Testis (tissue), 3 donors: ENCODE measurements around the gene ENKD1. TPM values are rescaled to one million over a fixed set of nuclear protein-coding genes. Genes with fewer than 3 reads are reported as not detected.

Source experiments
- DNase-seq: peaks from one replicate; pipeline ENCODE4 v3.0.0-alpha.2; 2019
- H3K27ac ChIP-seq, 2 donors: fragments of 200-600 bp; sonication (generic); one replicate each; pipeline ENCODE4 v1.5.1; 2019
- H3K27me3 ChIP-seq: fragments of 200-600 bp; sonication (generic); one replicate; pipeline ENCODE4 v1.5.1; 2019
- H3K36me3 ChIP-seq: fragments of 200-600 bp; sonication (generic); one replicate; pipeline ENCODE4 v1.5.1; 2017; ENCODE audit warnings: low read depth; ENCODE audit errors: missing control alignments
- H3K4me1 ChIP-seq: fragments of 200-600 bp; sonication (generic); one replicate; pipeline ENCODE4 v1.5.1; 2019
- H3K4me3 ChIP-seq, 2 donors: fragments of 200-600 bp; sonication (generic); one replicate each; pipeline ENCODE4 v1.5.1; 2017 to 2019
- H3K9me3 ChIP-seq: fragments of 200-600 bp; sonication (generic); one replicate; pipeline ENCODE4 v1.5.1; 2017
- POLR2A ChIP-seq: fragments of 450-650 bp; IDR thresholded peaks from one replicate; pipeline ENCODE4 v1.6.1; 2017; ENCODE audit warnings: antibody characterized with exemption, mild to moderate bottlenecking, moderate library complexity
- WGBS, 2 donors: methylation state at CpG; one replicate each; pipeline ENCODE4 v1.1.5; 2018; 5-methylcytosine and 5-hydroxymethylcytosine counted together
- intact Hi-C: fragments of 100-400 bp; cut with DNase I; formaldehyde crosslinking; loops from one replicate; pipeline ENCODE4 v1.15.1; 2023; ENCODE audit warnings: low total_unique reads
- polyA plus RNA-seq: library from polyadenylated mRNA; stranded (reverse); fragments of 350-450 nt; fragmentation: Illumina TruSeq; extraction: RNeasy Lipid Tissue Mini Kit (QIAGEN cat#74804); gene quantifications from one replicate; pipeline ENCODE4 v1.2.3, GENCODE V29; 2014; ENCODE audit warnings: low read depth, low replicate concordance; ENCODE audit not compliant: insufficient read depth
- total RNA-seq, 2 donors: library from RNA; depleted of rRNA; stranded (reverse); fragments of >200 nt; gene quantifications; one replicate each; pipeline ENCODE4 v1.2.3, GENCODE V29; 2016
- TF ChIP-seq, protein P1 (sequence below), 3 experiments: fragments of 450-650 bp in 2 of 3; fragments of 200-600 bp in 1 of 3; sonication (generic) in 1 of 3; IDR thresholded peaks; one replicate each; pipeline ENCODE4 v1.5.1; 2016 to 2019; ENCODE audit warnings: antibody characterized with exemption in 3 of 3, mild to moderate bottlenecking in 2 of 3, moderate library complexity in 1 of 3

The ENKD1 gene
- total and polyA plus RNA-seq, 3 donors from 2014 or later = 37.7 to 53.3 (median 47.5) TPM

DNA sequence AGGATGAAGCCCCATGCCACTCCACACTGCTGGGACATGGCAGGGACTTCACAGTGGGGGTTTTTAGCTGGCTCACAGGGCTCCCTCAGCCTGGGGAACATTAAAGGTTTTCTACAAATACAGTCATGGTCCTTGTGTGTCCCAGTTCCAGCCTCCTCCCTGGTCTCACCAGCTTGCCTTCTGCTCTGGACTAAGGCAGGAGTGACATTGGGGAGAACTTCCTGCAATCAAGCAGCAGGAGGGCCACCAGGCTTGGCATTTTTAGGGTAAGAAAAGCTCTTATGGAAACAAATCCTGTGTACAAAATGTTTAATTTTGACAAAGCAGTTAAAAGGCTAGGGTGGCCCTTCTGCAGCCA is 3.9 kb downstream of the ENKD1 start:
- TF ChIP-seq POLR2A = no peak
- TF ChIP-seq, protein P1, sequence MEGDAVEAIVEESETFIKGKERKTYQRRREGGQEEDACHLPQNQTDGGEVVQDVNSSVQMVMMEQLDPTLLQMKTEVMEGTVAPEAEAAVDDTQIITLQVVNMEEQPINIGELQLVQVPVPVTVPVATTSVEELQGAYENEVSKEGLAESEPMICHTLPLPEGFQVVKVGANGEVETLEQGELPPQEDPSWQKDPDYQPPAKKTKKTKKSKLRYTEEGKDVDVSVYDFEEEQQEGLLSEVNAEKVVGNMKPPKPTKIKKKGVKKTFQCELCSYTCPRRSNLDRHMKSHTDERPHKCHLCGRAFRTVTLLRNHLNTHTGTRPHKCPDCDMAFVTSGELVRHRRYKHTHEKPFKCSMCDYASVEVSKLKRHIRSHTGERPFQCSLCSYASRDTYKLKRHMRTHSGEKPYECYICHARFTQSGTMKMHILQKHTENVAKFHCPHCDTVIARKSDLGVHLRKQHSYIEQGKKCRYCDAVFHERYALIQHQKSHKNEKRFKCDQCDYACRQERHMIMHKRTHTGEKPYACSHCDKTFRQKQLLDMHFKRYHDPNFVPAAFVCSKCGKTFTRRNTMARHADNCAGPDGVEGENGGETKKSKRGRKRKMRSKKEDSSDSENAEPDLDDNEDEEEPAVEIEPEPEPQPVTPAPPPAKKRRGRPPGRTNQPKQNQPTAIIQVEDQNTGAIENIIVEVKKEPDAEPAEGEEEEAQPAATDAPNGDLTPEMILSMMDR (IDR thresholded peaks at IDR 0.05) = no peak
- Histone ChIP-seq H3K4me3 (no peak overlapping the region), H3K27me3 (no peaks in the 10 kb centered on the region), H3K9me3 (no peaks in the 10 kb centered on the region), H3K4me1 (peaks cover 18% of the 10 kb centered on the region), H3K27ac (no peak overlapping the region), H3K36me3 (no peaks in the 10 kb centered on the region)
- DNase-seq = no peak
- intact Hi-C loops = no loop called here

DNA sequence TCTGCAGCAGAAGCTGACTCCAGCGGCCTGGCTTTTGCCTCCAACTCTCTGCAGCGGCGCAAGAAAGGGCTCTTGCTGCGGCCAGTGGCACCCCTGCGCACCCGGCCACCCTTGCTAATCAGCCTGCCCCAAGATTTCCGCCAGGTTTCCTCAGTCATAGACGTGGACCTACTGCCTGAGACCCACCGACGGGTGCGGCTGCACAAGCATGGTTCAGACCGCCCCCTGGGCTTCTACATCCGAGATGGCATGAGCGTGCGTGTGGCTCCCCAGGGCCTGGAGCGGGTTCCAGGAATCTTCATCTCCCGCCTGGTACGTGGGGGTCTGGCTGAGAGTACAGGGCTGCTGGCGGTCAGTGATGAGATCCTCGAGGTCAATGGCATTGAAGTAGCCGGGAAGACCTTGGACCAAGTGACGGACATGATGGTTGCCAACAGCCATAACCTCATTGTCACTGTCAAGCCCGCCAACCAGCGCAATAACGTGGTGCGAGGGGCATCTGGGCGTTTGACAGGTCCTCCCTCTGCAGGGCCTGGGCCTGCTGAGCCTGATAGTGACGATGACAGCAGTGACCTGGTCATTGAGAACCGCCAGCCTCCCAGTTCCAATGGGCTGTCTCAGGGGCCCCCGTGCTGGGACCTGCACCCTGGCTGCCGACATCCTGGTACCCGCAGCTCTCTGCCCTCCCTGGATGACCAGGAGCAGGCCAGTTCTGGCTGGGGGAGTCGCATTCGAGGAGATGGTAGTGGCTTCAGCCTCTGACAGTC is 4.5 kb downstream of the ENKD1 start:
- Histone ChIP-seq H3K9me3 (no peaks in the 10 kb centered on the region), H3K36me3 (no peaks in the 10 kb centered on the region), H3K27ac (no peak overlapping the region), H3K4me1 (peaks cover 14% of the 10 kb centered on the region), H3K27me3 (no peaks in the 10 kb centered on the region), H3K4me3 (no peak overlapping the region)
- whole genome bisulfite sequencing, 2 donors = 75 to 85% methylated on average over 9 to 34 of the region's 34 CpGs
- no peak for DNase-seq
- TF ChIP-seq POLR2A = no peak
- TF ChIP-seq, protein P1 (IDR thresholded peaks at IDR 0.05) = no peak
- intact Hi-C loops = no loop called here

DNA sequence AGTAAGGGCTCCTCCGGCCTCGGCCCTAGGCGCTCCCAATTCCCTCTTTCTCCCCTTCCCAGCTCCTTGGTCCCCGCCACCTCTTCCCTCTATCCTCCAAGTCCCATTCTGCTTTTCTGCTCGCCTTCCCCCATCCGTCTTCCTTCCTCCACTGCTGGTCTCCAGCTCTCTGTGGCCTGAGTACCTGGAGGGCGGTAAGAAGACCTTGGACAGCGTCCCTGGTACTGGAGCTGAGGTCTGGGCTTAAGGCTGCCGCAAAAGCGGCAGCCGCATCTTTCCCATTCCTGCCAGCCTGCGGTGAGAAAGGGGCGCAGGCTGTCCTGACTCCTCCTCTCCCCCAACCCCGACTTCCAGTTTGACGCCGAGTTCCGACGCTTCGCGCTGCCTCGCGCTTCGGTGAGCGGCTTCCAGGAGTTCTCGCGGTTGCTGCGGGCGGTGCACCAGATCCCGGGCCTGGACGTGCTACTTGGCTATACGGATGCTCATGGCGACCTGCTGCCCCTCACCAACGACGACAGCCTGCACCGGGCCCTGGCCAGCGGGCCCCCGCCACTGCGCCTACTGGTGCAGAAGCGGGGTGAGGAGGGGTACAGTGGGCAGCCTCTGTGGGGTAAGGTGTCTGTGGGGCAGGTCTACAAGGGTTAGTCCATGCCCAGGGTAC is 5.3 kb downstream of the ENKD1 start:
- DNase-seq = no peak
- peaks cover 13% of the 10 kb centered on the region for H3K4me1 ChIP-seq
- H3K36me3 ChIP-seq = no peaks in the 10 kb centered on the region
- H3K4me3 ChIP-seq = peak overlapping the region; percentile 69 to 96
- intact Hi-C loops = no loop called here
- H3K27me3 ChIP-seq = no peaks in the 10 kb centered on the region
- TF ChIP-seq POLR2A = no peak
- TF ChIP-seq, protein P1 (IDR thresholded peaks at IDR 0.05) = no peak
- H3K9me3 ChIP-seq = no peaks in the 10 kb centered on the region
- H3K27ac ChIP-seq = peak overlapping the region in 1 of 2 donors; percentile 96
- 10 to 21% methylated on average over 27 to 36 of the region's 39 CpGs for WGBS, 2 donors

DNA sequence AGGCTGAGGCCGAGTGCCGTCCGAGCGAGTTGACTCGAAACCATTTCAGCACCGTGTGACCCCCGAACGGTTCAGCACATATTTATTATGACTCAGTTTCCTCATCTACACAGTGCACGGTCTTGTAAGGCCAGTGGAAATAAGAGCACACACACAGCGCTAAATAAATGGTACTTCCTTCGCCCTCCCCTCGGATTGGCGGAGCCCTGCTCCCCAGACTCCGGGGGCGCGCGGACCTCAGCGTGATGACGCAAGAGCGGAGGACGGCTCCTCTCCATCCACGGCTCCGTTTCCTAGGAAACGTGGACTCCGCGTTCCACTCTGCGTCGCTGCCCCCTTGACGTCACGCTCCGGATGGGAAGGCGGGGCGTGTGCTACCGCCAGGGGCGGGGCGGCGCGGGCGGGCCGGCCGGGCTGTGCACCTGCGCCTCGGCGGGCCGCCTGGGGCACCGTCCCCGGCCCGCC is 6.0 kb downstream of the ENKD1 start, which contains the start of gene PARD6A:
PARD6A (plus strand) TSS at position 397 of the 465 bp plus-strand sequence. CDS start 79 bp downstream, outside the sequence.
- no peaks in the 10 kb centered on the region for H3K9me3 ChIP-seq
- WGBS, 2 donors = 0 to 1% methylated on average over 10 to 48 of the region's 48 CpGs
- peaks cover 8% of the 10 kb centered on the region for H3K4me1 ChIP-seq
- H3K27me3 ChIP-seq = no peaks in the 10 kb centered on the region
- TF ChIP-seq POLR2A = no peak
- TF ChIP-seq, protein P1 (IDR thresholded peaks at IDR 0.05) = peak in 1 of 3 experiments; percentile 58
- peak; percentile 98 for DNase-seq
- peak within 1 kb of the TSS; percentile 96 for H3K27ac ChIP-seq
- intact Hi-C loops = no loop called here
- no peaks in the 10 kb centered on the region for H3K36me3 ChIP-seq
- H3K4me3 ChIP-seq = peak within 1 kb of the TSS; percentile 69 to 96
